H1 (cell line): ENCODE data around the gene ALDH1A3.

ENCODE experiments used
- CBX5 ChIP-seq: fragments of 300-800, 300-1000 bp; sonication (generic); IDR thresholded peaks from 2 replicates; pipeline ENCODE4 v1.7.1; 2016; ENCODE audit warnings: antibody characterized with exemption, low read length, low read depth
- EP300 ChIP-seq, 2 experiments: IDR thresholded peaks; 1 replicate in 1 of 2; 2 replicates in 1 of 2; pipeline ENCODE4 v1.6.1; 2011 to 2012; ENCODE audit warnings: low read depth in 2 of 2, low read length in 2 of 2, mild to moderate bottlenecking in 2 of 2, borderline replicate concordance in 1 of 2, inconsistent platforms in 1 of 2, moderate library complexity in 1 of 2
- EZH2 ChIP-seq: fragments of 200-600 bp; sonication (generic); IDR thresholded peaks from 2 replicates; pipeline ENCODE4 v1.7.1; 2012; ENCODE audit warnings: low read depth, mild to moderate bottlenecking, moderate library complexity, low read length, inconsistent platforms; ENCODE audit not compliant: severe bottlenecking
- HDAC2 ChIP-seq, 2 experiments: fragments of 300-600 bp in 1 of 2; sonication (generic) in 1 of 2; IDR thresholded peaks; 2 replicates each; pipeline ENCODE4 v1.6.1; 2011 to 2012; ENCODE audit warnings: low read depth in 2 of 2, low read length in 2 of 2, mild to moderate bottlenecking in 2 of 2, moderate library complexity in 2 of 2, borderline replicate concordance in 1 of 2, inconsistent platforms in 1 of 2
- HDAC6 ChIP-seq: IDR thresholded peaks from one replicate; pipeline ENCODE4 v1.7.1; 2012; ENCODE audit warnings: low read depth, mild to moderate bottlenecking, inconsistent platforms, low read length, moderate library complexity
- KDM5A ChIP-seq: fragments of 200-600 bp; IDR thresholded peaks from 2 replicates; pipeline ENCODE4 v1.7.1; 2012; ENCODE audit warnings: mild to moderate bottlenecking, low read length, inconsistent platforms, mixed read lengths
- POLR2A ChIP-seq, 2 experiments: IDR thresholded peaks; 1 replicate in 1 of 2; 2 replicates in 1 of 2; pipeline ENCODE4 v1.6.1; 2011; ENCODE audit warnings: low read depth in 2 of 2, low read length in 2 of 2, mild to moderate bottlenecking in 2 of 2; ENCODE audit errors: control extremely low read depth in 1 of 2
- POLR2AphosphoS5 ChIP-seq: IDR thresholded peaks from 2 replicates; pipeline ENCODE4 v1.6.1; 2011; ENCODE audit warnings: low read depth, low read length
- SIN3A ChIP-seq, 2 experiments: IDR thresholded peaks in 1 of 2; conservative IDR thresholded peaks in 1 of 2; 2 replicates each; pipeline ENCODE4 v1.6.1; 2011 to 2012; ENCODE audit warnings: low read length in 2 of 2, improper control_type of control experiment in 1 of 2, low read depth in 1 of 2, mild to moderate bottlenecking in 1 of 2
- YY1 ChIP-seq: IDR thresholded peaks from 2 replicates; pipeline ENCODE4 v1.6.1; 2011; ENCODE audit warnings: low read depth, mild to moderate bottlenecking, low read length
- TF ChIP-seq, protein P1 (sequence below): IDR thresholded peaks from 2 replicates; pipeline ENCODE4 v1.6.1; 2012; ENCODE audit warnings: low read length, inconsistent platforms
- TF ChIP-seq, protein P2 (sequence below), 3 experiments: IDR thresholded peaks; 1 replicate in 2 of 3; 2 replicates in 1 of 3; pipeline versions ENCODE4 v1.5.1 to v1.6.1; 2011; ENCODE audit warnings: low read length in 3 of 3, mild to moderate bottlenecking in 3 of 3, inconsistent platforms in 2 of 3, low read depth in 1 of 3, moderate library complexity in 1 of 3; ENCODE audit not compliant: insufficient read depth in 1 of 3; ENCODE audit errors: control extremely low read depth in 1 of 3
- TF ChIP-seq, protein P3 (sequence below): IDR thresholded peaks from 2 replicates; pipeline ENCODE4 v1.6.1; 2012; ENCODE audit warnings: inconsistent platforms

DNA sequence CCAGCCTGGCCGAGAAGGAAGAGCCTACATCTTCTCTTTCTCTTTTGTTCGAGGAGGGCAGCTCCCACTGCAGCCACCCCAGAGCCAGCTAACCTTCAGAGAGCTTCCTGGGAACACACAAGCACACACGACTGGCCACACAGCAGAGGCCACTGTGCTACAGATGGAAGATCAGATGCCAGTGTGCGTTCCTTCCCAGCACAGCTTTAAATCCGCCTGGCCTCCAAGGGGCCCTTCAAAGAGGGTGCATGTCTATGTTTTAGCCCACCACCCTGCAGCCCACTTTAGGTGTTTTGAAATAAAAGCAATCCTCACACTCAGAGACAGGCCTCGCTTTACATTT, 12.4 kb downstream of the ALDH1A3 start:
- TF ChIP-seq CBX5 (no peak), EZH2 (no peak), POLR2AphosphoS5 (no peak), POLR2A (IDR thresholded peaks at IDR 0.05; ENCODE audit: control extremely low read depth in 1 of 2, low read depth in 2 of 2, low read length in 2 of 2) (no peak), HDAC2 (IDR thresholded peaks at IDR 0.05; ENCODE audit: borderline replicate concordance in 1 of 2, low read depth in 2 of 2, low read length in 2 of 2) (no peak), YY1 (no peak), HDAC6 (no peak), KDM5A (no peak), EP300 (IDR thresholded peaks at IDR 0.05; ENCODE audit: borderline replicate concordance in 1 of 2, low read depth in 2 of 2, low read length in 2 of 2) (no peak), SIN3A (conservative IDR thresholded peaks at IDR 0.05 in 1 of 2, IDR thresholded peaks at IDR 0.05 in 1 of 2; ENCODE audit: low read depth in 1 of 2, low read length in 2 of 2) (no peak)
- TF ChIP-seq, protein P1, sequence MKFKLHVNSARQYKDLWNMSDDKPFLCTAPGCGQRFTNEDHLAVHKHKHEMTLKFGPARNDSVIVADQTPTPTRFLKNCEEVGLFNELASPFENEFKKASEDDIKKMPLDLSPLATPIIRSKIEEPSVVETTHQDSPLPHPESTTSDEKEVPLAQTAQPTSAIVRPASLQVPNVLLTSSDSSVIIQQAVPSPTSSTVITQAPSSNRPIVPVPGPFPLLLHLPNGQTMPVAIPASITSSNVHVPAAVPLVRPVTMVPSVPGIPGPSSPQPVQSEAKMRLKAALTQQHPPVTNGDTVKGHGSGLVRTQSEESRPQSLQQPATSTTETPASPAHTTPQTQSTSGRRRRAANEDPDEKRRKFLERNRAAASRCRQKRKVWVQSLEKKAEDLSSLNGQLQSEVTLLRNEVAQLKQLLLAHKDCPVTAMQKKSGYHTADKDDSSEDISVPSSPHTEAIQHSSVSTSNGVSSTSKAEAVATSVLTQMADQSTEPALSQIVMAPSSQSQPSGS, result no peak
- TF ChIP-seq, protein P2, sequence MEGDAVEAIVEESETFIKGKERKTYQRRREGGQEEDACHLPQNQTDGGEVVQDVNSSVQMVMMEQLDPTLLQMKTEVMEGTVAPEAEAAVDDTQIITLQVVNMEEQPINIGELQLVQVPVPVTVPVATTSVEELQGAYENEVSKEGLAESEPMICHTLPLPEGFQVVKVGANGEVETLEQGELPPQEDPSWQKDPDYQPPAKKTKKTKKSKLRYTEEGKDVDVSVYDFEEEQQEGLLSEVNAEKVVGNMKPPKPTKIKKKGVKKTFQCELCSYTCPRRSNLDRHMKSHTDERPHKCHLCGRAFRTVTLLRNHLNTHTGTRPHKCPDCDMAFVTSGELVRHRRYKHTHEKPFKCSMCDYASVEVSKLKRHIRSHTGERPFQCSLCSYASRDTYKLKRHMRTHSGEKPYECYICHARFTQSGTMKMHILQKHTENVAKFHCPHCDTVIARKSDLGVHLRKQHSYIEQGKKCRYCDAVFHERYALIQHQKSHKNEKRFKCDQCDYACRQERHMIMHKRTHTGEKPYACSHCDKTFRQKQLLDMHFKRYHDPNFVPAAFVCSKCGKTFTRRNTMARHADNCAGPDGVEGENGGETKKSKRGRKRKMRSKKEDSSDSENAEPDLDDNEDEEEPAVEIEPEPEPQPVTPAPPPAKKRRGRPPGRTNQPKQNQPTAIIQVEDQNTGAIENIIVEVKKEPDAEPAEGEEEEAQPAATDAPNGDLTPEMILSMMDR (IDR thresholded peaks at IDR 0.05; ENCODE audit: control extremely low read depth in 1 of 3, insufficient read depth in 1 of 3, low read depth in 1 of 3, low read length in 3 of 3), result no peak
- TF ChIP-seq, protein P3, sequence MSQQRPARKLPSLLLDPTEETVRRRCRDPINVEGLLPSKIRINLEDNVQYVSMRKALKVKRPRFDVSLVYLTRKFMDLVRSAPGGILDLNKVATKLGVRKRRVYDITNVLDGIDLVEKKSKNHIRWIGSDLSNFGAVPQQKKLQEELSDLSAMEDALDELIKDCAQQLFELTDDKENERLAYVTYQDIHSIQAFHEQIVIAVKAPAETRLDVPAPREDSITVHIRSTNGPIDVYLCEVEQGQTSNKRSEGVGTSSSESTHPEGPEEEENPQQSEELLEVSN, result no peak
